GM12878 (cell line): ENCODE results near the gene NUP54. TPM values are rescaled to one million over a fixed set of nuclear protein-coding genes. Genes with fewer than 3 reads are reported as not detected.

Experiments
- ATAC-seq: fragments of 200-7000 bp; cut with Tn5 transposase; 3 replicates; pipeline ENCODE4 v1.9.1; 2020; ENCODE audit warnings: mild to moderate bottlenecking, moderate library complexity
- BruUV-seq: library from RNA; stranded (reverse); fragments of 400-500 nt; replicated peaks from 2 replicates; lab custom pipeline; 2021; lab: Mats Ljungman, UMichigan
- CTCF ChIA-PET: fragments of 300-600 bp; sonication (Branson Sonifier 250); formaldehyde crosslinking; extraction: SDS; loops from one replicate; lab custom pipeline; 2021; ENCODE audit warnings: inconsistent platforms; lab: Yijun Ruan, JAX
- POLR2A ChIA-PET: fragments of 350-600 bp; formaldehyde crosslinking; extraction: SDS; loops from one replicate; lab custom pipeline; 2021; ENCODE audit warnings: inconsistent platforms; lab: Charles Lee
- RAD21 ChIA-PET: fragments of 300-600 bp; sonication (Branson Sonifier 250); formaldehyde crosslinking; loops from one replicate; lab custom pipeline; 2023; ENCODE audit warnings: antibody characterized with exemption; ENCODE audit not compliant: unreplicated experiment; lab: Charles Lee
- SMC1A ChIA-PET: fragments of 300-600 bp; sonication (Branson Sonifier 250); formaldehyde crosslinking; loops from one replicate; lab custom pipeline; 2023; ENCODE audit not compliant: unreplicated experiment, uncharacterized antibody; lab: Charles Lee
- DNase-seq: peaks from one replicate; pipeline ENCODE4 v3.0.0-alpha.2; 2011; ENCODE audit warnings: low read depth, low spot score
- FAIRE-seq: peaks from 3 replicates; lab custom pipeline; 2011; peaks lifted over from hg19 to GRCh38; lab: Jason Lieb, UNC
- H2AFZ ChIP-seq: 2 replicates; pipeline ENCODE4 v1.6.0; 2011; ENCODE audit warnings: low read depth, low read length, control low read depth; ENCODE audit not compliant: control insufficient read depth
- H3K27ac ChIP-seq: 2 replicates; pipeline ENCODE4 v1.5.1; 2011; ENCODE audit warnings: control low read depth; ENCODE audit not compliant: control insufficient read depth, insufficient read depth
- H3K27me3 ChIP-seq, 2 experiments: replicated peaks in 1 of 2; 2 replicates each; pipeline versions ENCODE4 v1.6.0 to v1.6.1; 2011; ENCODE audit warnings: low read length in 1 of 2; ENCODE audit not compliant: control insufficient read depth in 2 of 2, insufficient read depth in 2 of 2
- H3K36me3 ChIP-seq, 2 experiments: 2 replicates each; pipeline ENCODE4 v1.5.1; 2011; ENCODE audit warnings: low read length in 1 of 2; ENCODE audit not compliant: control insufficient read depth in 2 of 2, insufficient read depth in 2 of 2
- H3K4me1 ChIP-seq: 2 replicates; pipeline ENCODE4 v1.6.1; 2011; ENCODE audit warnings: mild to moderate bottlenecking, low read length, moderate library complexity, mixed read lengths; ENCODE audit not compliant: control insufficient read depth, insufficient read depth
- H3K4me2 ChIP-seq: 2 replicates; pipeline ENCODE4 v1.6.0; 2011; ENCODE audit warnings: control low read depth; ENCODE audit not compliant: control insufficient read depth, insufficient read depth
- H3K4me3 ChIP-seq: fragments of 200-600 bp; sonication (generic); 2 replicates; pipeline ENCODE4 v1.5.1; 2016
- H3K79me2 ChIP-seq: 2 replicates; pipeline ENCODE4 v1.6.0; 2011; ENCODE audit warnings: low read length; ENCODE audit not compliant: control insufficient read depth, insufficient read depth
- H3K9ac ChIP-seq: 2 replicates; pipeline ENCODE4 v1.8.0; 2011; ENCODE audit warnings: low read length, control low read depth, mixed read lengths; ENCODE audit not compliant: control insufficient read depth, insufficient read depth
- H3K9me3 ChIP-seq: replicated peaks from 3 replicates; pipeline ENCODE4 v1.5.1; 2011; ENCODE audit warnings: mild to moderate bottlenecking, low read length; ENCODE audit not compliant: control insufficient read depth, insufficient read depth
- H4K20me1 ChIP-seq: 2 replicates; pipeline ENCODE4 v1.6.0; 2011; ENCODE audit not compliant: control insufficient read depth, insufficient read depth
- BACH1 ChIP-seq: fragments of 450-650 bp; IDR thresholded peaks from 2 replicates; pipeline ENCODE4 v1.6.1; 2017; ENCODE audit warnings: mild to moderate bottlenecking, borderline replicate concordance
- EED ChIP-seq: sonication (generic); IDR thresholded peaks from 2 replicates; pipeline ENCODE4 v1.6.1; 2016; ENCODE audit warnings: antibody characterized with exemption, low read depth
- JUNB ChIP-seq: IDR thresholded peaks from 2 replicates; pipeline ENCODE4 v1.6.1; 2016; ENCODE audit warnings: antibody characterized with exemption, mild to moderate bottlenecking
- PKNOX1 ChIP-seq: fragments of 450-650 bp; IDR thresholded peaks from 2 replicates; pipeline ENCODE4 v1.6.1; 2016; ENCODE audit warnings: mild to moderate bottlenecking
- ZBED1 ChIP-seq: IDR thresholded peaks from 2 replicates; pipeline ENCODE4 v1.6.1; 2016; ENCODE audit warnings: borderline replicate concordance
- ZBTB33 ChIP-seq: fragments of 450-650 bp; IDR thresholded peaks from 2 replicates; pipeline ENCODE4 v1.6.1; 2017; ENCODE audit warnings: mild to moderate bottlenecking
- WGBS: methylation state at CpG from one replicate; pipeline ENCODE4 v1.1.6; 2016; ENCODE audit warnings: low lambda C conversion rate; ENCODE audit not compliant: insufficient replicate concordance, insufficient coverage; ENCODE audit errors: missing lambda C conversion rate; 5-methylcytosine and 5-hydroxymethylcytosine counted together
- in situ Hi-C: fragments of 300-500 bp; cut with MboI; formaldehyde crosslinking; loops from 9 replicates; pipeline ENCODE4 v1.14.3; 2018; ENCODE audit warnings: mixed read lengths
- intact Hi-C: fragments of 100-400 bp; cut with micrococcal nuclease; formaldehyde crosslinking; loops from one replicate; pipeline ENCODE4 v1.14.2; 2022; ENCODE audit not compliant: unreplicated experiment
- polyA plus RNA-seq, 11 experiments: library from polyadenylated mRNA; depleted of rRNA in 4 of 11; unstranded in 6 of 11; stranded (reverse) in 5 of 11; fragments of >200 nt; fragmentation: Nextera tagmentation in 4 of 11; fragmentation: Illumina TruSeq in 1 of 11; extraction: Ambion mirVana in 4 of 11; extraction: Trizol in 1 of 11; gene quantifications; 1 replicate in 1 of 11; 2 replicates in 10 of 11; pipeline versions ENCODE4 v1.2.1 to v1.2.3, GENCODE V29; 2011 to 2016; ENCODE audit warnings: inconsistent platforms in 2 of 11, missing spikeins in 2 of 11, low read depth in 1 of 11
- total RNA-seq, 4 experiments: library from RNA; depleted of rRNA in 3 of 4; stranded (reverse); fragments of >200 nt in 3 of 4; fragmentation: Illumina TruSeq in 1 of 4; extraction: Trizol in 1 of 4; gene quantifications; 2 replicates each; pipeline versions ENCODE4 v1.2.1 to v1.2.3, GENCODE V29; 2013 to 2021

Gene NUP54
- total and polyA plus RNA-seq, 10 of the 15 experiments (the other 5 are each of a cell fraction or from before 2014, with no cell fraction given) = 17.5 to 69.0 (median 42.3) TPM

GRCh38 chr4:76117536-76117935, 30.7 kb downstream of the NUP54 start:
- H3K79me2 ChIP-seq = no peaks in the 10 kb centered on the region
- H3K4me2 ChIP-seq = no peak overlapping the region
- no peaks in the 10 kb centered on the region for H3K9me3 ChIP-seq
- ChIA-PET RAD21 (no interaction called here), SMC1A (no interaction called here), CTCF (no interaction called here), POLR2A (no interaction called here)
- FAIRE-seq = no peak
- no peaks in the 10 kb centered on the region for H3K27me3 ChIP-seq
- H3K36me3 ChIP-seq = peaks cover 0 to 17% of the 10 kb centered on the region in 2 experiments; a peak in 3 of 4 replicates
- H4K20me1 ChIP-seq = no peaks in the 10 kb centered on the region
- H3K9ac ChIP-seq = no peak overlapping the region
- DNase-seq = no peak
- no TSS peak for BruUV-seq
- in situ Hi-C loops (no loop called here), intact Hi-C loops (no loop called here)
- 64% methylated on average over 5 of the region's 5 CpGs for WGBS
- H2AFZ ChIP-seq = no peak overlapping the region
- no peak overlapping the region for H3K27ac ChIP-seq
- TF ChIP-seq PKNOX1 (no peak), ZBED1 (no peak), ZBTB33 (no peak), JUNB (no peak), EED (no peak), BACH1 (no peak)
- TF ChIP-seq, all 136 proteins: peak for 0
- Histone ChIP-seq H3K4me3 (no peak overlapping the region), H3K4me1 (no peaks in the 10 kb centered on the region)
- ATAC-seq = no peak
